ENCODE results near the gene SLC16A12.

The SLC16A12 gene

DNA sequence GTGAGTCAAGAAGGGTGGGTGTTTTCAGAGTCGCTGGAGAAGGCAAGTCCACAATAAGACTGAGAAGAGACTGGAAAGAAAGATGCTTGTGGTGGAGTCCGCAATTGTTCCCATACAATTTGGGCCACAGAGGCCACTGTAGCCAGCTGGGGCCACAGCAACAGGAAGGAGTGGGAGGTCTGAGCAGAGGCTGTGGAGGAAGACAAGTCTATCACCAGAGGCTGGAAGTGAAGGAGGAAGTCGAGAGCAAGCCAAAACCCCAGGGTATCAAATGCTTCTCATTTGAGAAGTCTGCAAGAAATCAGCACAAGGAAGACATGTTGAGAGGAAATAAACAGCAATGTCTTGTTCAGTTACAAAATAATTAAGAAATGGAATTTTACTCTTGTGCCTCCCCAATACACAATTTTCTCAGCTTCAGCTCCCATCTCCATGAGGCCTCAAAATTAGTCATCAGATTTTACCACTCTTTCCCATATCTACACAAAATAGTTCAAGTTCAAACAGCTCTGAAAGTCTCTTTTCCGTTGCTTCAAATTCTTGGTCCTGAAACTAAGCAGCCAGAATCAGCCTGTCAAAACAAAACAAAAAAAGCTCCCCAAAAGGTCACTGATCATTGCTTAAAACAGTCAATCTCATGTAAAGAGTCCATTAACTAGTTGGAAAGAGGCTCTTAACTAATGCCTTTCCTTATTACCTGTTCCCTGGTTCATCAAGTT is 31.6 kb downstream of the SLC16A12 start:
- no peak overlapping the region for H3K4me3 ChIP-seq (ENCODE audit: low read depth, low read length)
- POLR2A ChIA-PET = no interaction called here

DNA sequence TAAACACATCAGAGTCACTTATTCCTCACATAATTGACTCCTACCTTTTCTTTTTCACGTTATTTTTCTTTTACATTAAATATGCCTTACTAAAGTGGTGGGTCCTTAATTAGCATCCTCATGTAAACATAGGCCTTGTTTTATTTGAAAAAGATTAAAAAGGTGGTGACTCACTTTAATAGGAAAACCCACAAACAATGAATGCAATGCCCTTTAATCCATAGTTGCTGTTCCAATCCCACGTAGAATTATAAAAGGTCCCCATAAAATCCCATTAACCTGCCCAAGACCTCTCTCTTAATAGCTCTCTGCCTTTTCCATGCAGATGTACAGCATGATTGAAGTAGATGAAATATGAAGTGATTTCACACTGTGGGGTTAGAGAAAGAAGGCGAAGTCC is 32.2 kb downstream of the SLC16A12 start:
- CTCF ChIA-PET = no interaction called here
- POLR2A ChIA-PET = no interaction called here
- Histone ChIP-seq H3K27ac (ENCODE audit: extremely low read depth, low read depth, low read length) (no peak overlapping the region), H3K36me3 (ENCODE audit: control insufficient read depth in 2 of 2, insufficient read depth in 1 of 2, low read length in 2 of 2) (no peaks in the 10 kb centered on the region), H3K4me3 (ENCODE audit: low read depth, low read length) (no peak overlapping the region), H3K4me1 (ENCODE audit: control insufficient read depth, insufficient read depth, low read length) (no peaks in the 10 kb centered on the region), H3K9me3 (ENCODE audit: control insufficient read depth, insufficient read depth, low read depth, low read length) (no peaks in the 10 kb centered on the region)
- TF ChIP-seq RBAK (tag by site-specific recombination; IDR thresholded peaks at IDR 0.05) (no peak), ZFP41 (tag by site-specific recombination; IDR thresholded peaks at IDR 0.05; ENCODE audit: borderline replicate concordance) (no peak), TCF7L2 (IDR thresholded peaks at IDR 0.05; ENCODE audit: borderline replicate concordance, low read depth, low read length) (no peak), ZNF629 (tag by site-specific recombination; IDR thresholded peaks at IDR 0.05) (no peak), GLI4 (tag by site-specific recombination; IDR thresholded peaks at IDR 0.05) (no peak)

More for the DNA sequence above, 31.6 kb downstream of the SLC16A12 start:
- CTCF ChIA-PET = interaction anchor here (0.6 kb wide), 1 partner anchor 310 kb away, joined by 3 read pairs; no protein-coding TSS in a partner anchor
- H3K4me1 ChIP-seq (ENCODE audit: control insufficient read depth, insufficient read depth, low read length) = no peaks in the 10 kb centered on the region
- H3K9me3 ChIP-seq (ENCODE audit: control insufficient read depth, insufficient read depth, low read depth, low read length) = no peaks in the 10 kb centered on the region
- H3K27ac ChIP-seq (ENCODE audit: extremely low read depth, low read depth, low read length) = no peak overlapping the region
- no peaks in the 10 kb centered on the region for H3K36me3 ChIP-seq (ENCODE audit: control insufficient read depth in 2 of 2, insufficient read depth in 1 of 2, low read length in 2 of 2)
- TF ChIP-seq, protein P1, sequence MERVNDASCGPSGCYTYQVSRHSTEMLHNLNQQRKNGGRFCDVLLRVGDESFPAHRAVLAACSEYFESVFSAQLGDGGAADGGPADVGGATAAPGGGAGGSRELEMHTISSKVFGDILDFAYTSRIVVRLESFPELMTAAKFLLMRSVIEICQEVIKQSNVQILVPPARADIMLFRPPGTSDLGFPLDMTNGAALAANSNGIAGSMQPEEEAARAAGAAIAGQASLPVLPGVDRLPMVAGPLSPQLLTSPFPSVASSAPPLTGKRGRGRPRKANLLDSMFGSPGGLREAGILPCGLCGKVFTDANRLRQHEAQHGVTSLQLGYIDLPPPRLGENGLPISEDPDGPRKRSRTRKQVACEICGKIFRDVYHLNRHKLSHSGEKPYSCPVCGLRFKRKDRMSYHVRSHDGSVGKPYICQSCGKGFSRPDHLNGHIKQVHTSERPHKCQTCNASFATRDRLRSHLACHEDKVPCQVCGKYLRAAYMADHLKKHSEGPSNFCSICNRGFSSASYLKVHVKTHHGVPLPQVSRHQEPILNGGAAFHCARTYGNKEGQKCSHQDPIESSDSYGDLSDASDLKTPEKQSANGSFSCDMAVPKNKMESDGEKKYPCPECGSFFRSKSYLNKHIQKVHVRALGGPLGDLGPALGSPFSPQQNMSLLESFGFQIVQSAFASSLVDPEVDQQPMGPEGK (tag by site-specific recombination; IDR thresholded peaks at IDR 0.05) = no peak

DNA sequence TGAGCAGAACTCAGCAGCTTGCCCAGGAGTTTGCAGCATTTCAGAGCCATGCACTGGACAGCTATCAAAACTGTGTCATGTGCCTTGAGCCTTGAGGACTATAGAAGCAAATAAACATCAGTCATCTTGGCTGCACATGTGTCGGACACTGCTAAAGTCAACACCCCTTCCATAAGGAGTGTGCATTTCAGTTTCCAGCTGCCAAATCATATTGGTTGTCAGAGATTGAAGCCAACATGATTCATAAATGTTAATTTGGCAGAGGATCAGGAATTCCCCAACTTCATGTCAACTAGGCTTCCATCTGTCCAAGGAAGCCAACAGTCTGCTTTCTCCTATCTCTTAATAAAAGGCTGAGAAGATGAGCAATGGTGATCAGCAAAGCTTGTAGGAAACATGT is 32.8 kb downstream of the SLC16A12 start:
- POLR2A ChIA-PET = no interaction called here
- Histone ChIP-seq H3K36me3 (ENCODE audit: control insufficient read depth in 2 of 2, insufficient read depth in 1 of 2, low read length in 2 of 2) (no peaks in the 10 kb centered on the region), H3K27ac (ENCODE audit: extremely low read depth, low read depth, low read length) (no peak overlapping the region), H3K4me3 (ENCODE audit: low read depth, low read length) (no peak overlapping the region), H3K9me3 (ENCODE audit: control insufficient read depth, insufficient read depth, low read depth, low read length) (no peaks in the 10 kb centered on the region), H3K4me1 (ENCODE audit: control insufficient read depth, insufficient read depth, low read length) (no peaks in the 10 kb centered on the region)
- TF ChIP-seq, protein P2, sequence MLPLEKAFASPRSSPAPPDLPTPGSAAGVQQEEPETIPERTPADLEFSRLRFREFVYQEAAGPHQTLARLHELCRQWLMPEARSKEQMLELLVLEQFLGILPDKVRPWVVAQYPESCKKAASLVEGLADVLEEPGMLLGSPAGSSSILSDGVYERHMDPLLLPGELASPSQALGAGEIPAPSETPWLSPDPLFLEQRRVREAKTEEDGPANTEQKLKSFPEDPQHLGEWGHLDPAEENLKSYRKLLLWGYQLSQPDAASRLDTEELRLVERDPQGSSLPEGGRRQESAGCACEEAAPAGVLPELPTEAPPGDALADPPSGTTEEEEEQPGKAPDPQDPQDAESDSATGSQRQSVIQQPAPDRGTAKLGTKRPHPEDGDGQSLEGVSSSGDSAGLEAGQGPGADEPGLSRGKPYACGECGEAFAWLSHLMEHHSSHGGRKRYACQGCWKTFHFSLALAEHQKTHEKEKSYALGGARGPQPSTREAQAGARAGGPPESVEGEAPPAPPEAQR (tag by site-specific recombination; IDR thresholded peaks at IDR 0.05) = no peak
- TF ChIP-seq ZNF404 (tag by site-specific recombination; IDR thresholded peaks at IDR 0.05) = no peak
- CTCF ChIA-PET = no interaction called here

DNA sequence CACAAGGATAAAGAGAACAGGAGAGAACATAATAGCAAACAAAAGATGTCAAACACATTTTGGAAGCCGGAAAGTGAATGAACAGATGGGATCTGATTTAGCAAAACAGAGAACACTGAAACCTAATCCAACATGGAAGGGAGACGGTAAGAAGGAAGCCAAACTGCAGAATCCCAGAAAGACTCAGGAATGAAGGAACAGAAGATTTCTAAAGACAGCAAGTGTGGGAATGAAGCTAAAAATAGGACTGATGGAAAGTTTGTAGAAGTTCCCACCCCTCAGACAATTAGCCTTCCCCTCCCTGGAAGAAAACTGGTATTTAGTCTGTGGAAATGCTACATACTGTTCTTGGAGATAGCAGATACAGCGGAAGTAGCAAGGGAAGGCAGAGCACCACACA is 40.8 kb downstream of the SLC16A12 start:
- H3K4me1 ChIP-seq (ENCODE audit: control insufficient read depth, insufficient read depth, low read length) = no peaks in the 10 kb centered on the region
- H3K36me3 ChIP-seq (ENCODE audit: control insufficient read depth in 2 of 2, insufficient read depth in 1 of 2, low read length in 2 of 2) = no peaks in the 10 kb centered on the region
- TF ChIP-seq, protein P3, sequence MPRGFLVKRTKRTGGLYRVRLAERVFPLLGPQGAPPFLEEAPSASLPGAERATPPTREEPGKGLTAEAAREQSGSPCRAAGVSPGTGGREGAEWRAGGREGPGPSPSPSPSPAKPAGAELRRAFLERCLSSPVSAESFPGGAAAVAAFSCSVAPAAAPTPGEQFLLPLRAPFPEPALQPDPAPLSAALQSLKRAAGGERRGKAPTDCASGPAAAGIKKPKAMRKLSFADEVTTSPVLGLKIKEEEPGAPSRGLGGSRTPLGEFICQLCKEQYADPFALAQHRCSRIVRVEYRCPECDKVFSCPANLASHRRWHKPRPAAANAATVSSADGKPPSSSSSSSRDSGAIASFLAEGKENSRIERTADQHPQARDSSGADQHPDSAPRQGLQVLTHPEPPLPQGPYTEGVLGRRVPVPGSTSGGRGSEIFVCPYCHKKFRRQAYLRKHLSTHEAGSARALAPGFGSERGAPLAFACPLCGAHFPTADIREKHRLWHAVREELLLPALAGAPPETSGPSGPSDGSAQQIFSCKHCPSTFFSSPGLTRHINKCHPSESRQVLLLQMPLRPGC (tag by site-specific recombination; IDR thresholded peaks at IDR 0.05) = no peak
- no peak for TF ChIP-seq ZNF548 (tag by site-specific recombination; IDR thresholded peaks at IDR 0.05)
- TF ChIP-seq ZNF19 (tag by site-specific recombination; IDR thresholded peaks at IDR 0.05; ENCODE audit: low read depth) = no peak
- TF ChIP-seq BCL11A (tag by site-specific recombination; IDR thresholded peaks at IDR 0.05; ENCODE audit: low read depth) = no peak
- TF ChIP-seq SP3 (tag by site-specific recombination; IDR thresholded peaks at IDR 0.05) = no peak
- TF ChIP-seq HOXD13 (CRISPR knock-in tag; IDR thresholded peaks at IDR 0.05; ENCODE audit: borderline replicate concordance) = no peak
- no peak overlapping the region for H3K27ac ChIP-seq (ENCODE audit: extremely low read depth, low read depth, low read length)
- H3K4me3 ChIP-seq (ENCODE audit: low read depth, low read length) = no peak overlapping the region
- POLR2A ChIA-PET = no interaction called here
- CTCF ChIA-PET = no interaction called here
- no peaks in the 10 kb centered on the region for H3K9me3 ChIP-seq (ENCODE audit: control insufficient read depth, insufficient read depth, low read depth, low read length)
